Activated CD8-positive, alpha-beta T cell treated with anti-CD3 and anti-CD28 coated beads for 36 hours (primary cell): Measurements from ENCODE around the gene SYTL4. TPM values are rescaled to one million over a fixed set of nuclear protein-coding genes. Genes with fewer than 3 reads are reported as not detected.
"Not testable (repeated sequence)": the region's sequence is repeated elsewhere in the genome, so short reads cannot be mapped to it uniquely, and the experiment has no call there.

Experiments used
- ATAC-seq: fragments of 200-7000 bp; cut with Tn5 transposase; one replicate; pipeline ENCODE4 v1.10.0; 2021; ENCODE audit warnings: mild to moderate bottlenecking, moderate library complexity
- CTCF ChIA-PET: fragments of 350-600 bp; sonication (Branson Sonifier 250); formaldehyde crosslinking; loops from one replicate; lab custom pipeline; 2021; ENCODE audit warnings: antibody characterized with exemption; lab: Charles Lee
- POLR2A ChIA-PET: fragments of 350-600 bp; sonication (Branson Sonifier 250); formaldehyde crosslinking; loops from one replicate; lab custom pipeline; 2021; ENCODE audit warnings: antibody characterized with exemption; lab: Charles Lee
- DNase-seq: peaks from one replicate; pipeline ENCODE4 v3.0.0-alpha.2; 2020
- H3K27ac Mint-ChIP-seq: one replicate; pipeline ENCODE4 v1.8.0; 2021; ENCODE audit warnings: mild to moderate bottlenecking, mixed read lengths
- H3K27me3 Mint-ChIP-seq: one replicate; pipeline ENCODE4 v1.8.0; 2021; ENCODE audit warnings: mixed read lengths
- H3K36me3 Mint-ChIP-seq: one replicate; pipeline ENCODE4 v1.8.0; 2021; ENCODE audit warnings: low read depth, mixed read lengths
- H3K4me1 Mint-ChIP-seq: one replicate; pipeline ENCODE4 v1.8.0; 2021; ENCODE audit warnings: low read depth, mixed read lengths
- H3K4me3 Mint-ChIP-seq: one replicate; pipeline ENCODE4 v1.8.0; 2021; ENCODE audit warnings: mild to moderate bottlenecking, moderate library complexity, mixed read lengths
- H3K9me3 Mint-ChIP-seq: one replicate; pipeline ENCODE4 v1.8.0; 2021; ENCODE audit warnings: mixed read lengths
- CTCF ChIP-seq: fragments of 200-600 bp; IDR thresholded peaks from one replicate; pipeline ENCODE4 v1.8.0; 2022; ENCODE audit warnings: antibody characterized with exemption, mild to moderate bottlenecking
- intact Hi-C: fragments of 100-400 bp; cut with micrococcal nuclease; formaldehyde crosslinking; loops from one replicate; pipeline ENCODE4 v1.10.0; 2022
- total RNA-seq, 2 experiments: library from RNA; stranded (reverse); gene quantifications; one replicate each; pipeline ENCODE4 v1.2.3, GENCODE V29; 2021

SYTL4 gene
- total RNA-seq, 2 experiments from 2014 or later: not detected

- ChIA-PET POLR2A (no interaction called here), CTCF (interaction anchor here (1.3 kb wide), 1 partner anchor 25 kb away, joined by 3 read pairs; no protein-coding TSS in a partner anchor)
Observed at GRCh38 chrX:100743009-100743607, 11.2 kb upstream of the SYTL4 start.

GRCh38 chrX:100724006-100724405 is 7.9 kb downstream of the SYTL4 start:
- DNase-seq, H3K9me3 Mint-ChIP-seq, H3K36me3 Mint-ChIP-seq, ATAC-seq, H3K27ac Mint-ChIP-seq, intact Hi-C loops, CTCF ChIA-PET, H3K4me1 Mint-ChIP-seq, POLR2A ChIA-PET, H3K4me3 Mint-ChIP-seq, H3K27me3 Mint-ChIP-seq: not testable (repeated sequence)

More at GRCh38 chrX:100743009-100743607, 11.2 kb upstream of the SYTL4 start:
- Mint-ChIP-seq H3K4me1 (no peaks in the 10 kb centered on the region), H3K27ac (no peak overlapping the region), H3K36me3 (no peaks in the 10 kb centered on the region), H3K9me3 (no peaks in the 10 kb centered on the region), H3K4me3 (no peak overlapping the region), H3K27me3 (no peaks in the 10 kb centered on the region)
- DNase-seq (no peak), ATAC-seq (no peak)
- intact Hi-C loops: no loop called here
- no peak for TF ChIP-seq CTCF

DNA sequence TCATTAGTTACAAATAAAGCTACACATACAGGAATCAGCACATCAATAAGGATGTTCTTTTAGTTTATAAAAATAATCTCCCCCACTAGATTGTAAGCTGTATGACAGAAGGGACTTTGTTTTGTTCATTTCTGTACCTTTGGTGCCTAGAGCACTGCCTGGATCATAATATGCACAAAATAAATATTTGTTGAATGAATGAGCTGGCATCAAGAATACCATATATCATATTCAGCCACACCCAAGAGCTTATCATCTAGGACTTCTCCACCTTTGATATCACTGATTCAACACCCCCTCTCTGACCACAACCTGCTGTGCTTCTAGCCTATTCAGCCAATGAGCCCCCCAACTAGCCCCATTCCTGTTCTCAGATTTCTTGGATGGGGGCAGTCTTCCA is 10.6 kb downstream of the SYTL4 start:
- Mint-ChIP-seq H3K27ac (no peak overlapping the region), H3K4me1 (no peaks in the 10 kb centered on the region), H3K36me3 (no peaks in the 10 kb centered on the region), H3K27me3 (peaks cover 2% of the 10 kb centered on the region), H3K9me3 (no peaks in the 10 kb centered on the region), H3K4me3 (no peak overlapping the region)
- ChIA-PET CTCF (no interaction called here), POLR2A (no interaction called here)
- TF ChIP-seq CTCF: no peak
- ATAC-seq: no peak
- intact Hi-C loops: no loop called here
- no peak for DNase-seq

- DNase-seq (no peak), ATAC-seq (no peak)
- intact Hi-C loops: no loop called here
- H3K36me3 Mint-ChIP-seq: no peaks in the 10 kb centered on the region
- TF ChIP-seq CTCF: no peak
- CTCF ChIA-PET: interaction anchor here (1.6 kb wide), 1 partner anchor 35 kb away, joined by 4 read pairs; no protein-coding TSS in a partner anchor
- H3K4me1 Mint-ChIP-seq: no peaks in the 10 kb centered on the region
- H3K27ac Mint-ChIP-seq: no peak overlapping the region
- POLR2A ChIA-PET: no interaction called here
- H3K27me3 Mint-ChIP-seq: no peaks in the 10 kb centered on the region
- no peaks in the 10 kb centered on the region for H3K9me3 Mint-ChIP-seq
- H3K4me3 Mint-ChIP-seq: no peak overlapping the region
Observed at GRCh38 chrX:100720301-100720700, 11.6 kb downstream of the SYTL4 start.

DNA sequence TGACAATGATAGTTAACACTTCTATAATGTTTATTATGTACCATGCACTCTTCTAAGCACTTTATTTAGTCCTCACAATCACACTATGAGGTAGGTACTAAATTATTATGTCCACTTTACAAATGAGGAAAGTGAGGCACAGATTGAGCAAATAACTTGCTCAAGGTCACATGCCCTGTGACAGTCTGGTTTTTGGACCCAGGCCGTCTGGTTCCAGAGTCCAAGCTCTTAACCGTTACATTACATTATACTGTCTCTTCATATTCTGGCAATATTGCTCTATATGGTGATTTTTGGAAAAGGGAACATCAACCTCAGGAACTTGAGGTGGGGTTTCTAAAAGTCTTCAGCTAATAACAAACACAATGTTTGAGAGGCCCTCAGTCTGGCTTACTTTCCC is 12.8 kb downstream of the SYTL4 start:
- ChIA-PET POLR2A (no interaction called here), CTCF (interaction anchor here (1.6 kb wide), 1 partner anchor 34 kb away, joined by 4 read pairs; no protein-coding TSS in a partner anchor)
- H3K4me1 Mint-ChIP-seq: no peaks in the 10 kb centered on the region
- ATAC-seq (no peak), DNase-seq (no peak)
- intact Hi-C loops: no loop called here
- H3K27ac Mint-ChIP-seq: no peak overlapping the region
- no peaks in the 10 kb centered on the region for H3K9me3 Mint-ChIP-seq
- no peaks in the 10 kb centered on the region for H3K27me3 Mint-ChIP-seq
- H3K4me3 Mint-ChIP-seq: no peak overlapping the region
- no peak for TF ChIP-seq CTCF
- H3K36me3 Mint-ChIP-seq: no peaks in the 10 kb centered on the region
